GM18511 (cell line): Measurements from ENCODE around the gene C2orf76.

Experiments used
- ATAC-seq: cut with Tn5 transposase; IDR thresholded peaks from one replicate; pipeline ENCODE4 v1.9.1; 2021; ENCODE audit warnings: mild to moderate bottlenecking, moderate library complexity; ENCODE audit not compliant: unreplicated experiment

Gene C2orf76

GRCh38 chr2:119266091-119266589 is 100.5 kb downstream of the C2orf76 start:
- ATAC-seq, result no peak

DNA sequence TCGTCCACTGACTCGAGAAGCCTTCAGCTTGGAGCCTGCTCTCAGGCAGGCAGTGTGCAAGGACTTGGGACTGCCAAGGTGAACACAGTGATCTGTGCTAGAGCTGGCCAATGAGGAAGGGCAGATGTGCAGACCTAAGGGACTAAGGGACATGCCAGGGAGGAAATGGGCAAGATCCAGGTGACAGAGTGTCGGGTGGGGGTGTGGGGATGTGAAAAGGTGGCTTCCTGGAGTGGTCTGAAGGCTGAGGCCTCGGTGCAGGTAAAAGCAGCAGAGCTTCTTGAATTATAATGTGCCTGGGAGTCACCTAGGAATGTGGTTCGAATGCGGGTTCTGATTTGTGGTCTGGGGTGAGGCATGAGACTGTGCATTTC is 101.0 kb downstream of the C2orf76 start:
- no peak for ATAC-seq

DNA sequence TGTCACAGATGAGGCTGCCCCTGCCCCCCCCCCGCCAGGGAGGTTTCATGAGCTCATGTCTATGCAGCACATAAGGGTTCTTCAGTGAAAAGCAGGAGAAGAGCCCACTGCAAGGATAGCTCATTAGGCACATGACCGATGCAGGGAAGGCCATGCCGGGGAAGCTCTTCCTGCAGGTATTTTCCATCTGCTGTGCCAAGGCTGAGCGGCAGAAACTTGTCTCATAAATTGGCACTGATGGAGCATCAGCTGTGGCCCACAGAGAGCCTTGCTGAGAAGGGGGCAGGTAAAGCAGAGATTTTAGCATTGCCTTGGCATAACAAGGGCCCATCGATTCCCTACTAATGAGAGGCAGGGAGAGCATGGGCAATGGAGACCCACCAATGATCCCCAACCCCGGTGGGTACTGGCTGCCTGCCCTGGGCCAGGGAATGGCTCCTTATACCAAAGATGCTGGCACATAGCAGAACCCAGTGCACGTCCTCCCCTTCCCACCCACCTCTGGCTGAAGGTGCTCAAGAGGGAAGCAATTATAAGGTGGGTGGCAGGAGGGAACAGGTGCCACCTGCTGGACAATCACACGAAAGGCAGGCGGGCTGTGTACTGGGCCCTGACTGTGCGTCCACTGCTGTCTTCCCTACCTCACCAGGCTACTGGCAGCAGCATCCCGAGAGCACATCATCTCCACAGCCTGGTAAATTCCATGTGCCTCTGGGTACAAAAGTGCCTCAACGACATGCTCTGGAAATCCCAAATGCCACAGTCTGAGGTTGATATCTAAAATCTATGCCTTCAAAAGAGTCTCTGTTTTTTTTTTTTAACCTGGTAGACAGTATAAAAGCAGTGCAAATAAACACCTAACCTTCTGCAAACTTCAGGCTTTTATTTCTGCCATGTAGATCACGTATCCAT is 101.6 kb downstream of the C2orf76 start:
- peak; percentile 98 for ATAC-seq

DNA sequence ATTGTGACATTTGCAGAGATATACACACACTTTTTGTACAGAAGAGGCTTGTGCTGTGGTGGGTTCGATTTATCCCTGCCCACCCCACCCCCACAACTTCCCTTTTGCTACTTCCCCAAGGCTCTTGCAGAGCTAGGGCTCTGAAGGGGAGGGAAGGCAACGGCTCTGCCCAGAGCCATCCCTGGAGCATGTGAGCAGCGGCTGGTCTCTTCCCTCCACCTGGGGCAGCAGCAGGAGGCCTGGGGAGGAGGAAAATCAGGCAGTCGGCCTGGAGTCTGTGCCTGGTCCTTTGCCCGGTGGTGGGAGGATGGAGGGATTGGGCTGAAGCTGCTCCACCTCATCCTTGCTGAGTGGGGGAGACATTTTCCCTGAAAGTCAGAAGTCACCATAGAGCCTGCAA is 103.0 kb downstream of the C2orf76 start:
- ATAC-seq, result no peak

DNA sequence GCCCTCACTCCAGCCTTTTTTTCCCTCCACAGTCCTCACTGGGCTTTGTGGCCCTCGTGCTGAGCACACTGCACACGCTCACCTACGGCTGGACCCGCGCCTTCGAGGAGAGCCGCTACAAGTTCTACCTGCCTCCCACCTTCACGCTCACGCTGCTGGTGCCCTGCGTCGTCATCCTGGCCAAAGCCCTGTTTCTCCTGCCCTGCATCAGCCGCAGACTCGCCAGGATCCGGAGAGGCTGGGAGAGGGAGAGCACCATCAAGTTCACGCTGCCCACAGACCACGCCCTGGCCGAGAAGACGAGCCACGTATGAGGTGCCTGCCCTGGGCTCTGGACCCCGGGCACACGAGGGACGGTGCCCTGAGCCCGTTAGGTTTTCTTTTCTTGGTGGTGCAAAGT is 103.6 kb downstream of the C2orf76 start:
- ATAC-seq, result no peak

- no peak for ATAC-seq
These were observed 105.0 kb downstream of the C2orf76 start for GRCh38 chr2:119261493-119262225.

GRCh38 chr2:119260646-119261492 is 105.8 kb downstream of the C2orf76 start:
- no peak for ATAC-seq

GRCh38 chr2:119259296-119259860 is 107.3 kb downstream of the C2orf76 start:
- no peak for ATAC-seq

DNA sequence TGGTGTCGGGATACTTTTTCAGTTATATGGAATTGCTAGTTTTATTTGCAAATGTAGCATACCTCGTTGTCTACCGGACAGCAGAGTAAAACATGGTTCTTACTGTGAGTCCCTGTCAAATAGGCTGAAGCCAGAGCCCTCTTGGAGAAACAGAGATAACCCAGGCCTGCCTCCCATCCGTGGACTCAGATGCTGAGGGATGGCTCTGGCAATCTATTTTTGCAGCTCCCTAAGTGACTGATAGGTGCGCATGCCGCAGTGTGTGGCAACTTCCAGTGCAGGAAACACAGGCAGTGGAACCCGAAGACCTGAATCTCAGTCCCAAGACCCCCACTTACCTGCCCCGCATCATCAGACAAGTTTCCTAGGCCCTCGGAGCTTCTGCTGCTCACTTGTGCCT is 109.4 kb downstream of the C2orf76 start:
- ATAC-seq, result no peak

GRCh38 chr2:119256582-119256921 is 110.1 kb downstream of the C2orf76 start:
- no peak for ATAC-seq

- ATAC-seq, result no peak
These were observed 110.7 kb downstream of the C2orf76 start for GRCh38 chr2:119255760-119256581.

DNA sequence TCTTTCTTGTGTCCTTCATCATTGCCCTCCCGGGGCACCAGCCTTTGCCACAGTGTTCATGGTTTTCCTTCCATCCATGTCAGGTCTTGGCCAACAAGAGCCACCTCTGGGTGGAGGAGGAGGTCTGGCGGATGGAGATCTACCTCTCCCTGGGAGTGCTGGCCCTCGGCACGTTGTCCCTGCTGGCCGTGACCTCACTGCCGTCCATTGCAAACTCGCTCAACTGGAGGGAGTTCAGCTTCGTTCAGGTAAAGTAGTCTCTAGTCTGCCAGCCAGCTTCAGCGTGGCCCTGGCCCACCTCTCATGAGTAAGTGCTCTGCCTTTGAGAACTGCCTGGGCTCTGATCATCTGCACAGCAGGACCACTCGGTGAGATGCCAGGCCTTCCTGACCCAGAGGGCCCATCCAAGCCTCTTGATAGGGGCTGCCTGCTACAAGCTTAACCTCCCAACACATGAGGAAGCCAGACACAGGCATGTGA is 112.0 kb downstream of the C2orf76 start:
- no peak for ATAC-seq

DNA sequence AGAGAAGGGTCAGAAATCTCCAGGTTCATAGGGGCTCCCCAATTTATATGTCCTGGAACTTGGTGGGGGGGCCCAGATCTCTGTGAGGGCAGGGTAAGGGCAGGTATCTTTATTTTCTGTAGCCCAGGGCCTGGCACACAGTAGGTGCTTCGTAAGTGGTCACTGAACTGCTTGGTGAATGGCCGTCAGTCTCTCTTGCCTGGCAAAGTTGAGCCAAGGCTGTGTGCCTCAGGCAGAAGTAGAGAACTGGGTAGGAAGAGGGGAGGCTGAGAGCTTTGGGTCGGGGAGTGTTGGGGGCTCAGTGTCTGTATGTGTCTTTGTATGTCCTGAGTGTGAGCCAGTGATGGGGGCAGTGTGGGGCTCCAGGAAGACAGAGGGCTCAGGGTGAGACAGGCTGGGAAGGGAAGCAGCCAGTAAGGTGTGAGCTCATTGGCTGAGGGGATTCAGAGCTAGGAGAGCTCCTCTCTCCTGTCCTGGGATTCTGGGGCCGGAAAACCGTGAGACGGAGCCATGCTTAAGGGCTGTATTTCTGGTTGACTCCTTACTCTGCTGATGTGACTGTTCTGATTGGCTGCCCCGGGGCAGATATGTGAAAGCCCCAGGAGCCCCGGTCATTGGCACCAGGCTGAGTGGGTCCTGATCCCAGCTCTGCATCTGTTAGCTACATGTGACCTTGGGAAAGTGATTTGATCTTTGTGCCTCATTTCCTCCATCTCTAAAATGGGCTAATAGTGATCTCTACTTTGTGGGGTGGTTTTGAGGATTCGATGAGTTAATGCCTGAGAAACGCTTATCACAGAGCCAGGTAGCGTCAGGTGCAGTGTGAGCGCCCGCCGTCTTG is 112.7 kb downstream of the C2orf76 start:
- ATAC-seq, result no peak

- no peak for ATAC-seq
These were observed 113.4 kb downstream of the C2orf76 start for GRCh38 chr2:119253114-119253702.
